ENCODE data around the gene KCNIP4. TPM values are rescaled to one million over a fixed set of nuclear protein-coding genes. Genes with fewer than 3 reads are reported as not detected.

The KCNIP4 gene
- total and polyA plus RNA-seq, 2 of the 8 experiments (the other 6 are each of a cell fraction or from before 2014, with no cell fraction given): 0.06 TPM; not detected in 1

- Histone ChIP-seq H3K27ac (ENCODE audit: low read depth, low read length) (no peak overlapping the region), H3K36me3 (ENCODE audit: control insufficient read depth in 2 of 4, insufficient read depth in 4 of 4, low read length in 3 of 4) (no peaks in the 10 kb centered on the region), H2BK120ac (replicated peaks; ENCODE audit: low read depth, low read length) (no peak overlapping the region), H3K23me2 (ENCODE audit: low read depth, low read length) (no peaks in the 10 kb centered on the region), H4K8ac (ENCODE audit: extremely low read depth, insufficient read depth, low read length) (no peak overlapping the region), H2BK12ac (ENCODE audit: low read depth, low read length) (no peak overlapping the region), H4K5ac (ENCODE audit: insufficient read length, low read depth, low read length) (no peak overlapping the region), H2BK15ac (ENCODE audit: low read length) (no peak overlapping the region), H2BK5ac (ENCODE audit: low read depth, low read length) (no peak overlapping the region), H3K56ac (replicated peaks; ENCODE audit: insufficient read length, low read depth, low read length) (no peak overlapping the region), H3K23ac (ENCODE audit: insufficient read length) (no peak overlapping the region), H3K18ac (ENCODE audit: extremely low read depth, low read length) (no peak overlapping the region), H4K20me1 (replicated peaks in 1 of 2; ENCODE audit: control insufficient read depth in 1 of 2, insufficient read depth in 2 of 2, low read length in 2 of 2) (no peaks in the 10 kb centered on the region), H3K9me3 (ENCODE audit: insufficient read depth in 2 of 2, low read depth in 1 of 2, low read length in 1 of 2) (no peaks in the 10 kb centered on the region), H3K14ac (ENCODE audit: insufficient read length) (no peak overlapping the region), H3K79me1 (ENCODE audit: low read depth, low read length) (no peaks in the 10 kb centered on the region), H3K4me2 (ENCODE audit: insufficient read depth in 1 of 2, low read depth in 2 of 2, low read length in 2 of 2) (no peak overlapping the region), H2BK20ac (ENCODE audit: low read length) (no peak overlapping the region), H3K27me3 (replicated peaks in 1 of 4; ENCODE audit: control insufficient read depth in 3 of 4, extremely low read depth in 1 of 4, insufficient read depth in 3 of 4, low read length in 3 of 4) (no peaks in the 10 kb centered on the region), H3K4me1 (replicated peaks in 1 of 4; ENCODE audit: control insufficient read depth in 3 of 4, insufficient read depth in 4 of 4, low read length in 3 of 4) (no peaks in the 10 kb centered on the region), H3K79me2 (ENCODE audit: control insufficient read depth in 1 of 2, insufficient read depth in 2 of 2, low read length in 2 of 2) (no peaks in the 10 kb centered on the region), H2AFZ (ENCODE audit: low read length) (no peak overlapping the region), H3K9ac (replicated peaks in 1 of 4; ENCODE audit: extremely low read depth in 1 of 4, low read depth in 3 of 4, low read length in 3 of 4) (no peak overlapping the region), H4K91ac (replicated peaks; ENCODE audit: insufficient read length, low read length) (no peak overlapping the region), H3K4ac (replicated peaks; ENCODE audit: insufficient read length, low read depth, low read length) (no peak overlapping the region), H2AK5ac (ENCODE audit: low read depth, low read length) (no peak overlapping the region), H3K4me3 (ENCODE audit: extremely low read depth in 1 of 4, insufficient read depth in 2 of 4, low read depth in 3 of 4, low read length in 4 of 4) (no peak overlapping the region)
- CTCF ChIA-PET (ENCODE audit: partially characterized antibody): interaction anchor here (1.5 to 12.8 kb wide), 3 partner anchors 9 to 273 kb away, joined by 4 to 341 read pairs (median 5); no protein-coding TSS in a partner anchor
- WGBS, 2 experiments (ENCODE audit: extremely low coverage in 1 of 2, insufficient coverage in 1 of 2, insufficient read length in 1 of 2, insufficient replicate concordance in 2 of 2, low coverage in 1 of 2, low lambda C conversion rate in 2 of 2, missing lambda C conversion rate in 1 of 2): 85% methylated on average over 5 of the region's 5 CpGs; no CpG with 5 or more reads in 1 of the 2 experiments
- no peak for DNase-seq (ENCODE audit: low read depth in 1 of 2, low spot score in 2 of 2)
- FAIRE-seq: no peak
- POLR2A ChIA-PET (ENCODE audit: partially characterized antibody): no interaction called here
- TF ChIP-seq NRF1 (IDR thresholded peaks at IDR 0.05; ENCODE audit: low read depth, low read length) (no peak), HDAC2 (IDR thresholded peaks at IDR 0.05; ENCODE audit: borderline replicate concordance in 1 of 2, low read depth in 2 of 2, low read length in 2 of 2) (no peak), SIX5 (IDR thresholded peaks at IDR 0.05; ENCODE audit: low read depth, low read length) (no peak), TCF12 (IDR thresholded peaks at IDR 0.05; ENCODE audit: low read depth, low read length) (no peak), RFX5 (IDR thresholded peaks at IDR 0.05; ENCODE audit: borderline replicate concordance, low read depth, low read length) (no peak), ASH2L (IDR thresholded peaks at IDR 0.05; ENCODE audit: low read length) (no peak), SIN3A (conservative IDR thresholded peaks at IDR 0.05 in 1 of 2, IDR thresholded peaks at IDR 0.05 in 1 of 2; ENCODE audit: low read depth in 1 of 2, low read length in 2 of 2) (no peak), USF2 (IDR thresholded peaks at IDR 0.05; ENCODE audit: low read length) (no peak), CTCF (IDR thresholded peaks at IDR 0.05; ENCODE audit: control extremely low read depth in 1 of 3, insufficient read depth in 1 of 3, low read depth in 1 of 3, low read length in 3 of 3) (no peak)
These were observed 431.3 kb downstream of the KCNIP4 start for GRCh38 chr4:21517126-21517859.

Measured in H1 (cell line).